Coronary artery (tissue), 2 donors: ENCODE measurements around the gene SOX6.

Experiments
- DNase-seq: peaks from one replicate; pipeline ENCODE4 v3.0.0-alpha.2; 2017; ENCODE audit warnings: low spot score
- H3K27ac ChIP-seq, 2 donors: fragments of 200-600 bp; sonication (generic); one replicate each; pipeline ENCODE4 v1.5.1; 2016 to 2019
- H3K4me3 ChIP-seq: fragments of 200-600 bp; sonication (generic); 2 replicates; pipeline ENCODE4 v1.5.1; 2016; ENCODE audit warnings: mild to moderate bottlenecking, moderate library complexity
- CTCF ChIP-seq: fragments of 200-600 bp; sonication (generic); IDR thresholded peaks from one replicate; pipeline ENCODE4 v1.5.1; 2019; ENCODE audit warnings: antibody characterized with exemption

The SOX6 gene

DNA sequence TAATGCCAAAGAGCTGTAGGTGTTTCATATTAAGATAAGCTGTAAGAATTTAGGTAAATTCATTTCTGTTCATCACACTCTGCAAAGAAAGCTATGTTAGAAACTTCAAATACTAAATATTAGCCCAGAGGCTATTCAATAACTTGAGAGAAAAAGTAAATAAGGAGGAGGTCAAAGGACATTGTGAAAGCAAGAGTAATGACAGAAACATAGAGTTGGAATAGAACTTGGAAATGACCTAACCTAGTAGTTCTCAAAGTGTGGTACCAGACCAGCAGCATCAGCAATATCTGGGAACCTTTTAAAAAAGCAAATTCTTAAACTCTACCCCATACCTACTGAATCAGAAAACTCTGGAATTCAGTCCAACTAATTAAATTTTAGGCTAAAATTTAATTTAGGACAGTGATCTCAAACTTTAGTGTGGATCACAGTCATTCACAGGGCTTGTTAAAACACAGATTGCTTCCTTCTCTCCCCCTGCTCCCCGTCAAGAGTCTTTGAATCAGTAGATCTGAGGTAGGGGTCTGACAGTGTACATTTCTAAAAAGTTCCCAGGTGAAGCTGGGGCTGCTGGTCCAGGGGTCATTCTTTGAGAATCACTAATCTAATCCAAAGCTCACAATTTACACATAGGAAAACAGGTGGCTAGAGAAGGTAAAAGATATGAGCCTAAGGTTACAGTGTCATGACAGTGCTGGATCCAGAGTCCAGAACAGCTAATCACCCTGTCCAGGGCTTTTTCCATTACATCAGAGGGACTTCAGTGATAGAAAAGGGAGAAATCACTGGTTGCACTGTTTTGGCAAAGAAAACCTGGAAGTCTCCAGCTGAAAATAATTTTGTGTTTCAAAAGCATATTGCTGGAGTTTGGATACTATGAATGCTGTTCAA, 241.1 kb downstream of the SOX6 start:
- DNase-seq, result no peak
- Histone ChIP-seq H3K4me3 (no peak overlapping the region), H3K27ac (no peak overlapping the region)
- no peak for TF ChIP-seq CTCF

- no peak for DNase-seq
- TF ChIP-seq CTCF, result no peak
- H3K4me3 ChIP-seq, result no peak overlapping the region
Observed at GRCh38 chr11:16114431-16114830, 241.9 kb downstream of the SOX6 start.

DNA sequence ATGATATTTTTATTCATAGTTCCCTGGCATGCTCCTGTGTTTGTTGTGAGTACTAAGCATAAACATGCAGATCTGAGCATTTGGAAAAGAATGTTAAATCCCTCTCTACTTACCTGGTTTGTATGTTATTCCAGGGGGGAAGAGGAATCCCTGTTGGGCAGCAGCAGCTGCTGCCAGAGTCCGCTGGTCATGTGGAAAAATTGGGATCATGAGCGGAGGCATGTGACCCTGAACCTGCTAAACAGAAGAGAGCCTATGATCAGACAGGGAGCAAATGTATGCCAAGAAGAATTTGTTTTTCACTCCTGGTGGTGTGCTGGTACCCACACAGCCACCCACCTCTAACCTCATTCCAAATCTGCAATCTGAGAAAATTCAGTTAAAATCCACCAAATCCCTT, 244.7 kb downstream of the SOX6 start:
- H3K27ac ChIP-seq, result no peak overlapping the region
- TF ChIP-seq CTCF, result no peak
- no peak overlapping the region for H3K4me3 ChIP-seq
- no peak for DNase-seq

More at GRCh38 chr11:16114431-16114830, 241.9 kb downstream of the SOX6 start:
- H3K27ac ChIP-seq, result no peak overlapping the region

- no peak overlapping the region for H3K4me3 ChIP-seq
- no peak overlapping the region for H3K27ac ChIP-seq
- no peak for DNase-seq
Observed at GRCh38 chr11:16110886-16111285, 245.5 kb downstream of the SOX6 start.

GRCh38 chr11:16099343-16099900, 256.9 kb downstream of the SOX6 start:
- no peak overlapping the region for H3K4me3 ChIP-seq
- no peak for TF ChIP-seq CTCF
- DNase-seq, result no peak
- H3K27ac ChIP-seq, result no peak overlapping the region

More at GRCh38 chr11:16110886-16111285, 245.5 kb downstream of the SOX6 start:
- TF ChIP-seq CTCF, result no peak

- DNase-seq, result no peak
- Histone ChIP-seq H3K27ac (no peak overlapping the region), H3K4me3 (no peak overlapping the region)
- no peak for TF ChIP-seq CTCF
Observed at GRCh38 chr11:16098526-16099205, 257.7 kb downstream of the SOX6 start.
